ENCODE measurements around the gene AQP2.

DNA sequence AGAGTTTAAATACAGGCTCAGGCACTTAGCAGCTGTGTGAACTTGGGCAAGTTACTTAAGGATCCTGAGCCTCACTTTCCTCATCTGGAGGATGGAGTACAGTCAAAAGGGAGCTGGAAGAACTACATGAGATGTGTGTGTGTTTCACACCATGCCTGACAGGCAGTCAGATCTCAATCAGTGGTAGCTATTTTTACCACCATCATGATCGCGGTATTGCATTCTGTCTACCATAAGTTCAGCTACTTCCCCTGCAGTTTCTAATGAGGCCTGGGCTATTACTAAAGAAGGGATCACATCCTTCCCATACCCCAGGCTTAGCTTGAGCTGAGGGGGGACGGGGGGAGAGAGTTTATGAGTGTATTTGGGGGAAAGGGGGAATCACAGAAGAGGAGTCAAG, 29.3 kb downstream of the AQP2 start:
- TF ChIP-seq, protein P1, sequence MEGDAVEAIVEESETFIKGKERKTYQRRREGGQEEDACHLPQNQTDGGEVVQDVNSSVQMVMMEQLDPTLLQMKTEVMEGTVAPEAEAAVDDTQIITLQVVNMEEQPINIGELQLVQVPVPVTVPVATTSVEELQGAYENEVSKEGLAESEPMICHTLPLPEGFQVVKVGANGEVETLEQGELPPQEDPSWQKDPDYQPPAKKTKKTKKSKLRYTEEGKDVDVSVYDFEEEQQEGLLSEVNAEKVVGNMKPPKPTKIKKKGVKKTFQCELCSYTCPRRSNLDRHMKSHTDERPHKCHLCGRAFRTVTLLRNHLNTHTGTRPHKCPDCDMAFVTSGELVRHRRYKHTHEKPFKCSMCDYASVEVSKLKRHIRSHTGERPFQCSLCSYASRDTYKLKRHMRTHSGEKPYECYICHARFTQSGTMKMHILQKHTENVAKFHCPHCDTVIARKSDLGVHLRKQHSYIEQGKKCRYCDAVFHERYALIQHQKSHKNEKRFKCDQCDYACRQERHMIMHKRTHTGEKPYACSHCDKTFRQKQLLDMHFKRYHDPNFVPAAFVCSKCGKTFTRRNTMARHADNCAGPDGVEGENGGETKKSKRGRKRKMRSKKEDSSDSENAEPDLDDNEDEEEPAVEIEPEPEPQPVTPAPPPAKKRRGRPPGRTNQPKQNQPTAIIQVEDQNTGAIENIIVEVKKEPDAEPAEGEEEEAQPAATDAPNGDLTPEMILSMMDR (IDR thresholded peaks at IDR 0.05): no peak
- no peak for TF ChIP-seq EZH2phosphoT487 (IDR thresholded peaks at IDR 0.05)
